ENCODE results near the gene KCTD4. TPM values are rescaled to one million over a fixed set of nuclear protein-coding genes. Genes with fewer than 3 reads are reported as not detected.

The KCTD4 gene
- total RNA-seq, 1 donor from 2014 or later: not detected

- Histone ChIP-seq H3K36me3 (peaks cover 0 to 5% of the 10 kb centered on the region in 2 donors), H3K4me1 (peaks cover 0 to 5% of the 10 kb centered on the region in 2 donors), H3K27me3 (no peaks in the 10 kb centered on the region), H3K4me3 (no peak overlapping the region), H3K9me3 (no peaks in the 10 kb centered on the region), H3K27ac (peak overlapping the region in 1 of 2 donors; percentile 13)
- TF ChIP-seq CTCF (IDR thresholded peaks at IDR 0.05): no peak
- DNase-seq (ENCODE audit: low spot score in 2 of 2): no peak
- intact Hi-C loops (cut with DNase I): no loop called here
Observed at GRCh38 chr13:45162821-45163220, 38.0 kb downstream of the KCTD4 start.

GRCh38 chr13:45162194-45162593 lies 38.7 kb downstream of the KCTD4 start:
- H3K4me3 ChIP-seq: no peak overlapping the region
- H3K27ac ChIP-seq: peak overlapping the region in 1 of 2 donors; percentile 13
- H3K9me3 ChIP-seq: no peaks in the 10 kb centered on the region
- no peak for TF ChIP-seq CTCF (IDR thresholded peaks at IDR 0.05)
- no peak for DNase-seq (ENCODE audit: low spot score in 2 of 2)
- peaks cover 0 to 5% of the 10 kb centered on the region in 2 donors for H3K36me3 ChIP-seq
- no peaks in the 10 kb centered on the region for H3K27me3 ChIP-seq
- intact Hi-C loops (cut with DNase I): no loop called here
- peaks cover 0 to 5% of the 10 kb centered on the region in 2 donors for H3K4me1 ChIP-seq

GRCh38 chr13:45156565-45157361 lies 44.1 kb downstream of the KCTD4 start:
- H3K4me3 ChIP-seq: no peak overlapping the region
- intact Hi-C loops (cut with DNase I): no loop called here
- H3K9me3 ChIP-seq: no peaks in the 10 kb centered on the region
- H3K27ac ChIP-seq: no peak overlapping the region
- TF ChIP-seq CTCF (IDR thresholded peaks at IDR 0.05): no peak
- no peak for DNase-seq (ENCODE audit: low spot score in 2 of 2)
- peaks cover 9 to 10% of the 10 kb centered on the region in 2 donors for H3K36me3 ChIP-seq
- no peaks in the 10 kb centered on the region for H3K27me3 ChIP-seq
- H3K4me1 ChIP-seq: no peaks in the 10 kb centered on the region

- H3K9me3 ChIP-seq: no peaks in the 10 kb centered on the region
- H3K36me3 ChIP-seq: peaks cover 9% of the 10 kb centered on the region in 2 donors
- no peak overlapping the region for H3K4me3 ChIP-seq
- no peaks in the 10 kb centered on the region for H3K4me1 ChIP-seq
- no peak for DNase-seq (ENCODE audit: low spot score in 2 of 2)
- no peaks in the 10 kb centered on the region for H3K27me3 ChIP-seq
- intact Hi-C loops (cut with DNase I): no loop called here
- TF ChIP-seq CTCF (IDR thresholded peaks at IDR 0.05): no peak
- H3K27ac ChIP-seq: no peak overlapping the region
Observed at GRCh38 chr13:45149964-45150363, 50.9 kb downstream of the KCTD4 start.

- Histone ChIP-seq H3K27me3 (no peaks in the 10 kb centered on the region), H3K27ac (no peak overlapping the region), H3K36me3 (peaks cover 3 to 8% of the 10 kb centered on the region in 2 donors), H3K4me3 (no peak overlapping the region), H3K4me1 (no peaks in the 10 kb centered on the region), H3K9me3 (no peaks in the 10 kb centered on the region)
- no peak for TF ChIP-seq CTCF (IDR thresholded peaks at IDR 0.05)
- intact Hi-C loops (cut with DNase I): no loop called here
- no peak for DNase-seq (ENCODE audit: low spot score in 2 of 2)
Observed at GRCh38 chr13:45143346-45143751, 57.5 kb downstream of the KCTD4 start.

Other genes with a start within 250 kb of the KCTD4 start
- gene NUFIP1, start 211.6 kb downstream of the KCTD4 start, total RNA-seq: 3.1 TPM
- 10.3 TPM for gene GPALPP1, start 211.5 kb downstream of the KCTD4 start, total RNA-seq
- gene GTF2F2, start 80.5 kb downstream of the KCTD4 start, total RNA-seq: 6.4 TPM
- gene TPT1, start 140.1 kb upstream of the KCTD4 start, total RNA-seq: 2,079 TPM
- 1.9 TPM for gene SLC25A30, start 217.3 kb upstream of the KCTD4 start, total RNA-seq

Measured in ascending aorta (tissue), 2 donors.